GM12892 (cell line): ENCODE data around the gene RRAS2.

Experiments used
- POLR2A ChIP-seq: IDR thresholded peaks from 2 replicates; pipeline ENCODE4 v1.6.1; 2011; ENCODE audit warnings: low read depth, low read length, control low read depth
- POLR2AphosphoS5 ChIP-seq: IDR thresholded peaks from 2 replicates; pipeline ENCODE4 v1.6.1; 2011; ENCODE audit warnings: low read depth, low read length, control low read depth
- TAF1 ChIP-seq: IDR thresholded peaks from 2 replicates; pipeline ENCODE4 v1.6.1; 2011; ENCODE audit warnings: low read depth, mild to moderate bottlenecking, control low read depth, low read length, borderline replicate concordance

DNA sequence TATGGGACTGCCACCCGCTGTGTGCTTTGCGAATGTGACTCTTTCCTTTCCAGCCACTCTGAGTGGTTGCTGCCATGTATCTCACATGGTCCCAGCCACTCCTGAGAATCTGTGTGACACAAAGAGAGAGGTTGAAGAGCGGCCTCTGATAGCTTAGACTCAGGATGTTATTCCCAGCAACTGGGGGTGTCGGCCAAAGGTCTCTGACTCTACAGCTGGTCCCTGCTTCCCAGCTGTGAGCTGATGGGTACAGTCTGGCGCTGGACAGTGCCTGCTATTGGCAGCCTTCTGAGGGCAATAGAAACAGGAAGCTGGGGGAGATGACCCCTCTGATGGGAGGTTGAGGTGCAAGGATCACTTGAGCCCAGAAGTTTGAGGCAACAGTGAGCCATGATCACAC, 105.1 kb downstream of the RRAS2 start:
- no peak for TF ChIP-seq POLR2A
- no peak for TF ChIP-seq POLR2AphosphoS5
- TF ChIP-seq TAF1 = no peak
